GM18505 (cell line): Measurements from ENCODE around the gene DDX41.

Source experiments
- ATAC-seq: cut with Tn5 transposase; IDR thresholded peaks from one replicate; pipeline ENCODE4 v1.9.1; 2021; ENCODE audit not compliant: unreplicated experiment
- POLR2A ChIP-seq: IDR thresholded peaks from 4 replicates; pipeline ENCODE4 v1.6.1; 2011; ENCODE audit warnings: borderline replicate concordance; ENCODE audit not compliant: insufficient read depth, insufficient read length; ENCODE audit errors: extremely low read depth

DDX41 gene

GRCh38 chr5:177503351-177504085 is 13.2 kb downstream of the DDX41 start:
- no peak for ATAC-seq
- TF ChIP-seq POLR2A, result no peak

- TF ChIP-seq POLR2A, result peak; percentile 19
- ATAC-seq, result no peak
Measured at GRCh38 chr5:177502886-177503285, 13.9 kb downstream of the DDX41 start.

- TF ChIP-seq POLR2A, result no peak
- no peak for ATAC-seq
Measured at GRCh38 chr5:177501874-177502678, 14.7 kb downstream of the DDX41 start.

- TF ChIP-seq POLR2A, result no peak
- no peak for ATAC-seq
Measured at GRCh38 chr5:177500685-177501522, 15.9 kb downstream of the DDX41 start.

GRCh38 chr5:177499842-177500241 is 16.9 kb downstream of the DDX41 start:
- no peak for TF ChIP-seq POLR2A
- no peak for ATAC-seq

GRCh38 chr5:177498013-177498787 is 18.6 kb downstream of the DDX41 start:
- no peak for TF ChIP-seq POLR2A
- ATAC-seq, result no peak

GRCh38 chr5:177497292-177498012 is 19.3 kb downstream of the DDX41 start, which contains the start of gene PDLIM7:
PDLIM7 (minus strand) TSS chr5:177497604; CDS start chr5:177496512, 1,092 bp downstream.
- peak; percentile 66 for ATAC-seq
- TF ChIP-seq POLR2A, result peak; percentile 94

- no peak for TF ChIP-seq POLR2A
Measured at GRCh38 chr5:177496727-177497291, 20.0 kb downstream of the DDX41 start.

GRCh38 chr5:177496070-177496726 is 20.6 kb downstream of the DDX41 start:
- no peak for ATAC-seq
- TF ChIP-seq POLR2A, result no peak

More at GRCh38 chr5:177496727-177497291, 20.0 kb downstream of the DDX41 start:
- no peak for ATAC-seq

- TF ChIP-seq POLR2A, result no peak
- ATAC-seq, result no peak
Measured at GRCh38 chr5:177495243-177496060, 21.3 kb downstream of the DDX41 start.
